Measurements from ENCODE around the gene DNAJB8.

DNA sequence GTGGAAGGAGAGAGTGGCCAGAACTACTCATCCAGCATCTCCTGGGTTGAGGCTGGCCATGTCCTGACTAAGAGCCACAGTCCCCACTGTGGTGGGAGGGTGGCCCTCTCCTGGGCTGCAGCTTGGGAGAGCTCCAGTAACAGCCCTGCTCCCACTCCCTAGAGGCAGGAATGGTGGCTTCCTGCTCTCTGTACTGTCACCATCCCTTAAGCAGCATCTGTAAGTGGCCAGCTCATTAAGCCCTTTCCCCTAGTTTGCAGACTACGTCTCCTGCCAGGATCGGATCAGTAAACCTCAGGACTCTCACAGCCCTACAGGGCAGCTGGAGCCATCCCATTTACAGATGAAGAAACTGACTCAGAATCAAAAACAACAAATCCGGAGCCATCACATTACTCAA lies 30.5 kb downstream of the DNAJB8 start:
- no peak for TF ChIP-seq EZH2phosphoT487 (IDR thresholded peaks at IDR 0.05; ENCODE audit: borderline replicate concordance, low read length)
- TF ChIP-seq, protein P1, sequence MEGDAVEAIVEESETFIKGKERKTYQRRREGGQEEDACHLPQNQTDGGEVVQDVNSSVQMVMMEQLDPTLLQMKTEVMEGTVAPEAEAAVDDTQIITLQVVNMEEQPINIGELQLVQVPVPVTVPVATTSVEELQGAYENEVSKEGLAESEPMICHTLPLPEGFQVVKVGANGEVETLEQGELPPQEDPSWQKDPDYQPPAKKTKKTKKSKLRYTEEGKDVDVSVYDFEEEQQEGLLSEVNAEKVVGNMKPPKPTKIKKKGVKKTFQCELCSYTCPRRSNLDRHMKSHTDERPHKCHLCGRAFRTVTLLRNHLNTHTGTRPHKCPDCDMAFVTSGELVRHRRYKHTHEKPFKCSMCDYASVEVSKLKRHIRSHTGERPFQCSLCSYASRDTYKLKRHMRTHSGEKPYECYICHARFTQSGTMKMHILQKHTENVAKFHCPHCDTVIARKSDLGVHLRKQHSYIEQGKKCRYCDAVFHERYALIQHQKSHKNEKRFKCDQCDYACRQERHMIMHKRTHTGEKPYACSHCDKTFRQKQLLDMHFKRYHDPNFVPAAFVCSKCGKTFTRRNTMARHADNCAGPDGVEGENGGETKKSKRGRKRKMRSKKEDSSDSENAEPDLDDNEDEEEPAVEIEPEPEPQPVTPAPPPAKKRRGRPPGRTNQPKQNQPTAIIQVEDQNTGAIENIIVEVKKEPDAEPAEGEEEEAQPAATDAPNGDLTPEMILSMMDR (conservative IDR thresholded peaks at IDR 0.05; ENCODE audit: low read depth, low read length) = no peak
- TF ChIP-seq EZH2 (IDR thresholded peaks at IDR 0.05; ENCODE audit: low read length, unreplicated experiment) = no peak

Data from PC-3 (cell line).